Stimulated activated CD8-positive, alpha-beta memory T cell treated with anti-CD3 and anti-CD28 coated beads, Interleukin-4, amount 100 ng/mL, for 4 hours (primary cell): ENCODE data around the gene CLIC5.

Experiments used
- DNase-seq, 2 donors: peaks; one replicate each; pipeline ENCODE4 v3.0.0-alpha.2; 2020; ENCODE audit warnings: low read depth in 2 of 2, low spot score in 1 of 2

CLIC5 gene

GRCh38 chr6:45899683-45899946 lies 116.0 kb downstream of the CLIC5 start:
- DNase-seq = no peak

GRCh38 chr6:45898941-45899682 lies 116.5 kb downstream of the CLIC5 start:
- no peak for DNase-seq

- no peak for DNase-seq
These were observed 118.7 kb downstream of the CLIC5 start for GRCh38 chr6:45896783-45897441.

- no peak for DNase-seq
These were observed 120.1 kb downstream of the CLIC5 start for GRCh38 chr6:45895569-45895968.

GRCh38 chr6:45892696-45893245 lies 122.9 kb downstream of the CLIC5 start:
- DNase-seq = no peak

GRCh38 chr6:45892196-45892595 lies 123.5 kb downstream of the CLIC5 start:
- no peak for DNase-seq

GRCh38 chr6:45886776-45887175 lies 128.9 kb downstream of the CLIC5 start:
- no peak for DNase-seq

GRCh38 chr6:45884336-45884735 lies 131.3 kb downstream of the CLIC5 start:
- no peak for DNase-seq

- DNase-seq = no peak
These were observed 133.0 kb downstream of the CLIC5 start for GRCh38 chr6:45882671-45883070.

- DNase-seq = no peak
These were observed 133.8 kb downstream of the CLIC5 start for GRCh38 chr6:45881705-45882467.

- no peak for DNase-seq
These were observed 135.0 kb downstream of the CLIC5 start for GRCh38 chr6:45880676-45881075.

- no peak for DNase-seq
These were observed 135.5 kb downstream of the CLIC5 start for GRCh38 chr6:45880159-45880558.

- no peak for DNase-seq
These were observed 137.6 kb downstream of the CLIC5 start for GRCh38 chr6:45877970-45878590.

- no peak for DNase-seq
These were observed 142.8 kb downstream of the CLIC5 start for GRCh38 chr6:45872827-45873365.

- no peak for DNase-seq
These were observed 145.1 kb downstream of the CLIC5 start for GRCh38 chr6:45870531-45870930.

GRCh38 chr6:45864651-45865050 lies 151.0 kb downstream of the CLIC5 start:
- DNase-seq = no peak

GRCh38 chr6:45858691-45859090 lies 157.0 kb downstream of the CLIC5 start:
- no peak for DNase-seq

GRCh38 chr6:45857827-45858226 lies 157.8 kb downstream of the CLIC5 start:
- no peak for DNase-seq

GRCh38 chr6:45855642-45856394 lies 159.8 kb downstream of the CLIC5 start:
- no peak for DNase-seq

GRCh38 chr6:45854149-45854742 lies 161.4 kb downstream of the CLIC5 start:
- no peak for DNase-seq
